Measurements from ENCODE around the gene MIGA2.
"Not testable (repeated sequence)": the region's sequence is repeated elsewhere in the genome, so short reads cannot be mapped to it uniquely, and the experiment has no call there.

The MIGA2 gene

GRCh38 chr9:129012343-129012742 lies 24.1 kb upstream of the MIGA2 start:
- no peak for DNase-seq

GRCh38 chr9:129012893-129013448 lies 23.5 kb upstream of the MIGA2 start:
- DNase-seq = no peak

- DNase-seq = no peak
Observed at GRCh38 chr9:129013674-129014073, 22.8 kb upstream of the MIGA2 start.

- DNase-seq = no peak
Observed at GRCh38 chr9:129014124-129014523, 22.3 kb upstream of the MIGA2 start.

GRCh38 chr9:129014608-129015007 lies 21.8 kb upstream of the MIGA2 start:
- no peak for DNase-seq

- no peak for DNase-seq
Observed at GRCh38 chr9:129021091-129021490, 15.3 kb upstream of the MIGA2 start.

- no peak for DNase-seq
Observed at GRCh38 chr9:129022037-129022436, 14.4 kb upstream of the MIGA2 start.

GRCh38 chr9:129023036-129023907 lies 13.2 kb upstream of the MIGA2 start:
- no peak for DNase-seq

GRCh38 chr9:129023908-129024233 lies 12.6 kb upstream of the MIGA2 start:
- DNase-seq = no peak

- peak; percentile 33 to 56 for DNase-seq
Observed at GRCh38 chr9:129026442-129027223, 9.8 kb upstream of the MIGA2 start.

GRCh38 chr9:129027224-129027684 lies 9.2 kb upstream of the MIGA2 start:
- no peak for DNase-seq

GRCh38 chr9:129027685-129028191 lies 8.7 kb upstream of the MIGA2 start:
- DNase-seq = peak in 1 of 2 experiments; percentile 72

- peak; percentile 50 to 83 for DNase-seq
Observed at GRCh38 chr9:129028192-129028966, 8.0 kb upstream of the MIGA2 start, which contains the start of gene SH3GLB2. Gene SH3GLB2, minus strand, starts transcription at chr9:129028331. Its CDS starts 177 bp downstream, at chr9:129028154.

GRCh38 chr9:129030191-129030590 lies 6.2 kb upstream of the MIGA2 start:
- no peak for DNase-seq

- no peak for DNase-seq
Observed at GRCh38 chr9:129031514-129031913, 4.9 kb upstream of the MIGA2 start.

- DNase-seq = no peak
Observed at GRCh38 chr9:129032541-129033159, 3.8 kb upstream of the MIGA2 start.

- DNase-seq = no peak
Observed at GRCh38 chr9:129033216-129033615, 3.2 kb upstream of the MIGA2 start.

- DNase-seq = not testable (repeated sequence)
Observed at GRCh38 chr9:129035838-129036237, 588 bp upstream of the MIGA2 start.

GRCh38 chr9:129036923-129037766 lies 719 bp downstream of the MIGA2 start:
- DNase-seq = peak in 1 of 2 experiments; percentile 9

- DNase-seq = no peak
Observed at GRCh38 chr9:129037767-129038098, 1.3 kb downstream of the MIGA2 start.
